GM19463 (cell line): ENCODE results near the gene SYP.
"Not testable (repeated sequence)": the region's sequence is repeated elsewhere in the genome, so short reads cannot be mapped to it uniquely, and the experiment has no call there.

Source experiments
- ATAC-seq: cut with Tn5 transposase; IDR thresholded peaks from one replicate; pipeline ENCODE4 v1.9.1; 2021; ENCODE audit warnings: mild to moderate bottlenecking, moderate library complexity; ENCODE audit not compliant: unreplicated experiment

Gene SYP

DNA sequence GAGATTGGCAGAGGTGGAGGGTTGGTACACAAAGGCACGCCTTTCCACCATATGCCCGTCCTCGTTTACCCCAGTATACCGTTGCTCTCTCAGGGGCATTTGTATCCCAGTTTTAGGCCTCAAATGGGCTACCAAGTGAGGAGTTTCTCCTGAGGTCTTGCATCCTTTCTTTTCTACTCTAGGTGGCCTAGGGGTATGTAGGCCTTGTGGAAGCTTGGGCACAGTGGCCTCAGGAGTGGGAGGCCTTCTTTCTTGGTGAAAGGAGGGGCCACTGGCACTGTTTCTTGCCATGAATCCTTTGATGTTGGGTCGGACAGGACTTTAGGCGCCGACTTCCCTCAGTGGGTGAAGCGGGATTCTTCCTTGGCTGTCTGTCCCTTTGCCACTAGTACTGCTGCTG, 52.7 kb downstream of the SYP start:
- no peak for ATAC-seq

DNA sequence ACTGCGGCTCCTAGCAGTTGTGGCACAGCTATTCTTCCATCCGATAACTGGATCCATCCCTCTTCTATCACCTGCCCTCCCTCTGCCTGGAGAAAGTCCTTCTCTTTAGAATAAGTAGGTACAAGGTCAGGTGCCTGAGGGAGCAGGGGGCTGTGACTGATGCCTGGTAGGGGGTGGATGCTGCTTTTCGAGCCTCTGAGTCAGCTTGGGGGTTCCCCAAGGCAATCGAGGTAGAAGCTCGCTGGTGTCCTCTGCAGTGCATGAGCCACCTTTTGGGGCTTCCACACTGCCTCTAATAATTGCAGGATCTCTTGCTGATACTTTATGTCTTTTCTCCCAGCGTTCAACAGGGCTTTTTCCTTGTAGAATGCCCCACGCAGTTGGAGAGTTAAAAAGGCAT, 56.8 kb downstream of the SYP start:
- not testable (repeated sequence) for ATAC-seq

DNA sequence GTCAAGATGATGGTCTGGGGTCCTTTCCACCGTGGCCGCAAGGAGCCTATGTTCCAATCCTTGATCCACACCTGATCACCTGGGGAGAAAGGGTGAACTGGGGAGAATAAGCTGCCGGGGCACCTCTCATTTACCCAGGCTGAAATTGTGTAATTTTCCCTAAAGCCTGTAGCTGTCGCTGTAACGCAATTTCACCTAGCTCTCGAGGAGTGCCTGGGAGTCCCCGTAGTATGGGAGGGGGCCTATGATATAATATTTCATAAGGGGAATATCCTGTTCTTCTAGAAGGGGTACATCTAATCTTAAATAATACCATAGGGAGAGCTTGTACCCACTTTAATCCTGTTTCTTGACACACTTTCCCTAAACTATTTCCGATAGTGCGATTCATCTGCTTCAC, 57.7 kb downstream of the SYP start:
- ATAC-seq: not testable (repeated sequence)

DNA sequence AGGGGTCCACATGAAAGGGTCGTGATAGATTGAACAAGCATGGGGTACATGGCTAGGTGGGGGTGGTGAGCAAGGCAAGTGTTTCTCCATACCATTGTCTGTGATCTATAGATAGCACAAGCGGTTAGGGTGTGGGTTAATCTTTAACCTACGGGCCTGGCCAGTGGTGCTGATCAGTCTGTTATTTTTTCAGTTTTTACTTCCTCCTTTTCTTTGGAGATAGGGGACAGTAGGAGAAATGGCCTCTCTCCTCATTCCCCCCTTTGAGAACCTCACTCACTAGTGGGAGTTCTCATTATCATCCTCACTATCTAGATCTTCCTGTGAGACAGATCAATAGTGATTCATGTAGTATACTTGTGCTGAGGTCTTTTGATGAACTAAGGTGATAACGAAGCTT, 60.3 kb downstream of the SYP start:
- ATAC-seq: no peak
